GM18861 (cell line): Measurements from ENCODE around the gene VAV2.

Source experiments
- ATAC-seq: cut with Tn5 transposase; IDR thresholded peaks from one replicate; pipeline ENCODE4 v1.9.1; 2021; ENCODE audit not compliant: unreplicated experiment

The VAV2 gene

DNA sequence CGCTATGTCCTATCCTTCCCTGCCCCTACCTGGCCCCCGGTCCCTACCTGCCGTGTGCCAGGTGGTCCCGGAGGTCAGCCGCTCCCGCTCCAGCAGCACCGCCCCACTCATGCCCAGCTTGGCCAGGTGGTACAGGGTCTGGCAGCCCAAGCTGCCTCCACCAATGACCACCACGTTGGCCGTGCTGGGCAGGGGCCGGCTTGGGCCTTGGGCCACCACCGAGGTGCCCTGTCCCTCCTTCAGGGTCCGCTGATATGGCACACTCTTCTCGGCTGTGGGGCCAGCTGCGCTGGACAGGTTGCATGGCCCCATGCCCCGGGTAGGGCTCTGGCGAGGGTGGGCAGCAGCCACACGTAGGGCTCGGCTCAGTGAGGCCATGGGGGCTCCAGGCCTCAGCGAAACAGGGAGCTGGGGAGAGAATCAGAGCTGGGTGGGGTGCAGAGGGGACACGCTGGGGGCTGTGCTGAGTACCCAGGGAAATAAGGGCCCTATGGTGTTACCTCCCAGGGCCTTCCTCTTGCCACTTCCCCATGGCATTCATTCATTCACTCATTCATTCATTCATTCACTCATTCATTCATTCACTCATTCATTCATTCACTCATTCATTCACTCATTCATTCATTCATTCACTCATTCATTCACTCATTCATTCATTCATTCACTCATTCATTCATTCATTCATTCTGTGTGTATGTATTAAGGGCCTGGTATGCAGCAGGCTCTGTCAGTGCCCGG lies 258.2 kb downstream of the VAV2 start:
- no peak for ATAC-seq

DNA sequence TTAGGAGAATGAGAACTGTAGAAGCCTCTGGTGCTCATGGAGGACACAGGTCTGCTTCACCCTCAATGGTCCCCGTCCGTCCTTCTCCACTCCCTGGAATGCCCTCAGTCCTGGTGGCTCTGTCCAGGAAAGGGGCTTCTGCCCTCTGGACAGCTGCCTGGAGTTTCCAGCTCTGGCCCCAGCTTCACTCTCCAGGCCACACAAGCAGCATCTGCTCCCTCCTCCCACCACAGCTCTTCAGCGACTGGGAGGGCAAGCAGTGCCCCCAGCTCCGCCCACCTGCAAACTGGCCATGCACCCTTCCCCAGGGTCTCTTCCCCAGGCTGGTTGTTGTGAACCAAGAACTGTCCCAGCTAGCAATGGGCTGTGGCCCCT lies 258.7 kb downstream of the VAV2 start:
- no peak for ATAC-seq

- no peak for ATAC-seq
These were observed 259.3 kb downstream of the VAV2 start for GRCh38 chr9:133732639-133733408.

- ATAC-seq = no peak
These were observed 260.1 kb downstream of the VAV2 start for GRCh38 chr9:133731876-133732638.

- ATAC-seq = no peak
These were observed 261.0 kb downstream of the VAV2 start for GRCh38 chr9:133730994-133731715.

DNA sequence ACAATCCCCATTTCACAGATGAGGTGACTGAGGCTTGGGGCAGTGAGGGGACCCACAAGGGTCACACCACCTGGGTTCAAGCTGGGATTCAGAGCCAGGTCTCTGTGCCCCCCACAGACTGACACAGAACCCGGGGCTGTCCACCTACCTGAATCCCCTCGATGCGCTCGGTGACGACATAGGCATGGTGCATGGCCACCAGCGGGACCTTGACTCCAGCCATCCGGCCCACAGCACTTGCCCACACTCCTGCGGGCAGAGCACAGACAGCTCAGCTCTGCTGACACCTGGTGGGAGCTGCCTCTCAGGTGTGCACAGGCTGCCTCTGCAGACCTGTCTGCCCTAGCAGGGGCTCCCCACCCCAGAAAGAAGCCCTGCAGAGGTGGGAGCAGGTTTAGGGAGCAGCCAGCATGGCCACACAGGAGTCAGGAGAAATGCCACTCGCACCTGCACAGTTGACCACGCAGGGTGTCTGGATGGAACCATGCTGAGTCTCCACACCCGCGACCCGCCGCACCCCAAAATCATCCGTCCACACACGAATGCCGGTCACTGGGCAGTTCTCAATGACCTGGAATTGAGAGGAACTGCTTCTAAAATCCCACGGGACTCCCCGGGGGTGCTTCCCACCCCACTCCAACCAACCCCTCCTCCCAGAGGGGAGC lies 262.4 kb downstream of the VAV2 start:
- ATAC-seq = no peak

GRCh38 chr9:133728856-133729616 lies 263.1 kb downstream of the VAV2 start:
- no peak for ATAC-seq

DNA sequence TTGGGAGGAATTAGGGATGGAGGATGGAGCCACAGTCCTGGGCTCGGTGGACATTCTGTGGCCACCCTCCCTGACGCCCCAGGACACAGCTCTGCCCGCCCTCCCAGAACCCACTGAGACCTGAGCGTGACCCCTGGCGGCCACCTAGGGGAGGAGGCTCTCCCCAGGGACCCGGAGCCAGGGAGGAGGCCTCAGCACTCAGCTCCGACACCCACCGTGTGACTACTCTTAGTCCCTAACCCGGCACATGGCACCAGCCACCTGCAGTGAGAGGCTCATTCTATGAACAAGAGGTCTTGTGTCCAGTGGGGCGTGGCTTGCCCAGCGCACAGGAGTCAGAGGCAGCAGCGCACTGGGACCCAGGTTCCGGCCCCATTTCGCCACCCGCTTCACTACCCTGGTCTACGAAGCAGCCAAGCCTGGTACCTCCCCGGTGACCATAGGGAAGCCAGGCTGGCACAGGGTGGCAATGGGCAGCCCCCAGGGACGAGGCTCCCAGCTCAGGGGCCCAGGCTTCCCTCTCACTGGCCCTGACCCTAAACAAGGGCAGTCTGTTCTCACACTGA lies 264.2 kb downstream of the VAV2 start:
- no peak for ATAC-seq

- ATAC-seq = no peak
These were observed 264.7 kb downstream of the VAV2 start for GRCh38 chr9:133727277-133727875.

- ATAC-seq = no peak
These were observed 265.5 kb downstream of the VAV2 start for GRCh38 chr9:133726401-133727276.

DNA sequence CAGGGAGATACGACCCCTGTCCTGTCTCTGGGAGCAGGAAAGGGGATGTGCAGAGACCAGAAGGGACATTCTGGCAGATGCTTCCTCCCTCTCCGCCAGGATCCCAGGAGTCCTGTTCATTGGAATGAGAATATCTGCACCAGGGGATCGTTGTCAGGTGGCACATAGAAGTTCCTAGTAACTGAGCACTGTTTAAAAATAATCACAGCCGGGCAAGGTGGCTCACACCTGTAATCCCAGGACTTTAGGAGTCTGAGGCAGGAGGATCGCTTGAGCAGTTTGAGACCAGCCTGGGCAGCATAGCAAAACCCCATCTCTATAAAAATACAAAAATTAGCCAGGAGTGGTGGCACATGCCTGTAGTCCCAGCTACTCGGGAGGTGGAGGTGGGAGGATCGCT lies 266.2 kb downstream of the VAV2 start:
- ATAC-seq = no peak

- ATAC-seq = no peak
These were observed 273.4 kb downstream of the VAV2 start for GRCh38 chr9:133718563-133719315.

- no peak for ATAC-seq
These were observed 274.8 kb downstream of the VAV2 start for GRCh38 chr9:133717113-133718031.

DNA sequence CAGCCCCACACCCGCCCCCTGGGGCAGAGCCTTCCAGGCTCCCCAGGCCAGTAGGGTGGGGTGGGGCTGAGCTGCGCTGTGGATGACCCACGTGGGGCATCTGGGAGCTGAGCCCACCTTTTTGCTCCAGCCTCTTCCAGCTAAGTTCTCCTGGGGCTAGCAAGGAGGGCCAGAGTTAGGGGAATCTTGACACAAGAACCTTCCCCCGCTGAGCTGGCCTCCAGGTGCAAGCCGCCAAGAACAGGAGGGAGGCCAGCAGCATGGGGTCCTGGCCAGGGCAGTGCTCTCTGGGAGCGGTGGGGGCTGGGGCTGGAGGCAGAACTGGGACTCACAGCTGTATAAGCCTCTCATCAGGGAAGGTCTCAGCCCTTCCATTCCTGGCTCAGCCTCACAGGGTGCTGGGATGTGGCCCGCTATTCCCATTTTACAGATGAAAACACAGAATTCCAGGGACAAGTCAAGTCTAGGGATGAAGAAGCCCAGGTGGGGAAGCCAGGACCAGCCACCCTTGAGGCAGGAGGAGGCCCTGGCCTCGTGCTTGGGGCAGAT lies 275.5 kb downstream of the VAV2 start:
- no peak for ATAC-seq

DNA sequence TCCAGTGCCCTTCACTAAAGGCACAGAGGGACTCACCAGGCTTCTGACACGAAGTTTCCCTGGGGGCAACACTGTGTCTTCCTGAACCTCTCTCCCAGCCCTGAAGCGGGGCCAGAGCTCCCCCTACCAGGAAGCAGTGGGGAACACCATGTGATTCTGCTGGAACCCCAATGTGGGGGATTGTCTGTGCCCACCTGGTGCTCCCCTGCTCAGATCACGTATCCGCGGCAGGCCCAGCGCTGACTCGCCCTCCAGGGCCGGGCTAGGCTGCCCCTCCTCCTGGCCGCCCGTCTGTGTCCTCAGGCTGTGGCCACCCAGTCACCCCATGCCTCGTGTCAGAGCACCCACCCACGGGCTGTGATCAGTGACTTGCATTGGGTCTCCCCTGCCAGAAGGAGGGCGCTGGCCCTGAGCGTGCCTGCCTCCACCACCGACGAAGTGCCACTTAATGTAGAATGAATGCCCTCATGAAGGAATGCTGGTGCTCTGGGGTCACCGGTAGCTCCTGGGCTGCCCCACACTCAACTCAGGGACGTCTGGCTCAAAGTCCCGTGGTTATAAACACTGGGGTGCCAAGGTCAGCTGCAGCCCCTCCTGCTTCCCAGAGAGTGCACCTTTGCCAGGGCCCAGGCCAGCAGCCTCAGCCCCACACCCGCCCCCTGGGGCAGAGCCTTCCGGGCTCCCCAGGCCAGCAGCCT lies 276.1 kb downstream of the VAV2 start:
- ATAC-seq = no peak
